GM15510 (cell line): Measurements from ENCODE around the gene PLP2.

Experiments
- POLR2A ChIP-seq: IDR thresholded peaks from 3 replicates; pipeline ENCODE4 v1.6.1; 2011; ENCODE audit warnings: borderline replicate concordance; ENCODE audit not compliant: insufficient read length; ENCODE audit errors: extremely low read depth

The PLP2 gene

GRCh38 chrX:49197543-49198087, 25.9 kb downstream of the PLP2 start:
- TF ChIP-seq POLR2A, result no peak

GRCh38 chrX:49198540-49199314, 27.0 kb downstream of the PLP2 start:
- no peak for TF ChIP-seq POLR2A

- no peak for TF ChIP-seq POLR2A
Measured at GRCh38 chrX:49199315-49199595, 27.6 kb downstream of the PLP2 start.

- TF ChIP-seq POLR2A, result peak; percentile 89
Measured at GRCh38 chrX:49199906-49200771, 28.4 kb downstream of the PLP2 start, which contains the start of gene SYP. SYP (minus strand) TSS chrX:49200193; CDS start chrX:49200186, 7 bp downstream.

- TF ChIP-seq POLR2A, result no peak
Measured at GRCh38 chrX:49202022-49202421, 30.3 kb downstream of the PLP2 start.

GRCh38 chrX:49203536-49203935, 31.8 kb downstream of the PLP2 start:
- no peak for TF ChIP-seq POLR2A

- no peak for TF ChIP-seq POLR2A
Measured at GRCh38 chrX:49204017-49204416, 32.3 kb downstream of the PLP2 start.

- no peak for TF ChIP-seq POLR2A
Measured at GRCh38 chrX:49204709-49205108, 33.0 kb downstream of the PLP2 start.

GRCh38 chrX:49205443-49205842, 33.7 kb downstream of the PLP2 start:
- TF ChIP-seq POLR2A, result no peak

GRCh38 chrX:49206543-49206942, 34.8 kb downstream of the PLP2 start:
- no peak for TF ChIP-seq POLR2A

GRCh38 chrX:49208399-49208798, 36.7 kb downstream of the PLP2 start:
- no peak for TF ChIP-seq POLR2A

- no peak for TF ChIP-seq POLR2A
Measured at GRCh38 chrX:49209434-49210251, 37.9 kb downstream of the PLP2 start.

GRCh38 chrX:49210406-49210805, 38.7 kb downstream of the PLP2 start:
- no peak for TF ChIP-seq POLR2A

- TF ChIP-seq POLR2A, result no peak
Measured at GRCh38 chrX:49211074-49211473, 39.4 kb downstream of the PLP2 start.

- TF ChIP-seq POLR2A, result no peak
Measured at GRCh38 chrX:49212209-49212608, 40.5 kb downstream of the PLP2 start.
